Body of pancreas (tissue), 4 donors: Measurements from ENCODE around the gene RPAIN. TPM values are rescaled to one million over a fixed set of nuclear protein-coding genes. Genes with fewer than 3 reads are reported as not detected.

ENCODE experiments used
- ATAC-seq: fragments of 150-250 bp; one replicate; pipeline ENCODE4 v1.9.1; 2016
- DNase-seq, 4 donors: peaks; one replicate each; pipeline ENCODE4 v3.0.0-alpha.2; 2019
- H3K27ac ChIP-seq, 4 donors: fragments of 200-600 bp; sonication (generic); 1 replicate in 3 of 4; 2 replicates in 1 of 4; pipeline versions ENCODE4 v1.5.1 to v1.6.1; 2016 to 2019; ENCODE audit warnings: mild to moderate bottlenecking in 1 of 4, mixed read lengths in 1 of 4, moderate library complexity in 1 of 4
- H3K27me3 ChIP-seq, 2 donors: fragments of 200-600 bp; sonication (generic); one replicate each; pipeline ENCODE4 v1.6.0; 2016; ENCODE audit warnings: mild to moderate bottlenecking in 1 of 2
- H3K36me3 ChIP-seq, 2 donors: fragments of 200-600 bp; sonication (generic); replicated peaks in 1 of 2; 2 replicates each; pipeline ENCODE4 v1.5.1; 2016; ENCODE audit warnings: low read depth in 2 of 2; ENCODE audit not compliant: insufficient read depth in 1 of 2
- H3K4me1 ChIP-seq: fragments of 200-600 bp; sonication (generic); one replicate; pipeline ENCODE4 v1.6.0; 2016
- H3K4me3 ChIP-seq, 2 donors: fragments of 200-600 bp; sonication (generic); 1 replicate in 1 of 2; 2 replicates in 1 of 2; pipeline ENCODE4 v1.5.1; 2016 to 2019
- H3K9me3 ChIP-seq, 3 donors: fragments of 200-600 bp; sonication (generic); 1 replicate in 2 of 3; 2 replicates in 1 of 3; pipeline ENCODE4 v1.5.1; 2016
- CTCF ChIP-seq, 7 experiments: fragments of 450-650 bp in 4 of 7; fragments of 200-600 bp in 3 of 7; sonication (generic) in 3 of 7; IDR thresholded peaks; one replicate each; pipeline ENCODE4 v1.5.1; 2016 to 2019; ENCODE audit warnings: antibody characterized with exemption in 7 of 7
- POLR2A ChIP-seq, 3 donors: fragments of 450-650 bp; IDR thresholded peaks; one replicate each; pipeline ENCODE4 v1.6.1; 2016; ENCODE audit warnings: antibody characterized with exemption in 3 of 3, mild to moderate bottlenecking in 2 of 3
- WGBS, 2 donors: methylation state at CpG; one replicate each; pipeline ENCODE4 v1.1.5; 2017; 5-methylcytosine and 5-hydroxymethylcytosine counted together
- intact Hi-C: fragments of 100-400 bp; cut with DNase I; formaldehyde crosslinking; loops from one replicate; pipeline ENCODE4 v1.15.1; 2023
- total RNA-seq, 2 donors: library from RNA; depleted of rRNA; stranded (reverse); fragments of >200 nt; gene quantifications; one replicate each; pipeline ENCODE4 v1.1.0, GENCODE V29; 2016

The RPAIN gene
- total RNA-seq, 2 donors from 2014 or later: 28.0 to 35.3 TPM

GRCh38 chr17:5396612-5397011, 23.4 kb upstream of the RPAIN start:
- Histone ChIP-seq H3K36me3 (peaks cover 6 to 41% of the 10 kb centered on the region in 2 donors), H3K9me3 (no peaks in the 10 kb centered on the region), H3K4me3 (no peak overlapping the region), H3K27me3 (no peaks in the 10 kb centered on the region), H3K27ac (no peak overlapping the region), H3K4me1 (no peaks in the 10 kb centered on the region)
- 91 to 94% methylated on average over 2 of the region's 2 CpGs for WGBS, 2 donors
- TF ChIP-seq POLR2A (IDR thresholded peaks at IDR 0.05) (no peak), CTCF (IDR thresholded peaks at IDR 0.05) (no peak)
- ATAC-seq (no peak), DNase-seq (no peak)
- intact Hi-C loops: no loop called here

GRCh38 chr17:5399767-5400166, 20.2 kb upstream of the RPAIN start:
- intact Hi-C loops: no loop called here
- H3K36me3 ChIP-seq: peaks cover 3 to 30% of the 10 kb centered on the region in 2 donors
- 84 to 87% methylated on average over 6 of the region's 6 CpGs for WGBS, 2 donors

GRCh38 chr17:5405400-5405799, 14.6 kb upstream of the RPAIN start:
- Histone ChIP-seq H3K36me3 (peaks cover 8 to 41% of the 10 kb centered on the region in 2 donors), H3K27ac (no peak overlapping the region), H3K9me3 (no peaks in the 10 kb centered on the region), H3K4me3 (no peak overlapping the region), H3K4me1 (no peaks in the 10 kb centered on the region), H3K27me3 (no peaks in the 10 kb centered on the region)
- intact Hi-C loops: no loop called here
- ATAC-seq (no peak), DNase-seq (no peak)
- WGBS, 2 donors: 51 to 52% methylated on average over 4 of the region's 4 CpGs
- TF ChIP-seq CTCF (IDR thresholded peaks at IDR 0.05) (no peak), POLR2A (IDR thresholded peaks at IDR 0.05) (no peak)

More at GRCh38 chr17:5399767-5400166, 20.2 kb upstream of the RPAIN start:
- Histone ChIP-seq H3K4me3 (no peak overlapping the region), H3K27ac (no peak overlapping the region), H3K9me3 (no peaks in the 10 kb centered on the region), H3K27me3 (no peaks in the 10 kb centered on the region), H3K4me1 (no peaks in the 10 kb centered on the region)
- ATAC-seq (no peak), DNase-seq (no peak)
- TF ChIP-seq CTCF (IDR thresholded peaks at IDR 0.05) (no peak), POLR2A (IDR thresholded peaks at IDR 0.05) (no peak)

GRCh38 chr17:5408186-5408585, 11.8 kb upstream of the RPAIN start:
- WGBS, 2 donors: 77 to 82% methylated on average over 5 of the region's 5 CpGs
- TF ChIP-seq CTCF (IDR thresholded peaks at IDR 0.05): no peak
- no peak for TF ChIP-seq POLR2A (IDR thresholded peaks at IDR 0.05)
- ATAC-seq (no peak), DNase-seq (no peak)
- Histone ChIP-seq H3K36me3 (peaks cover 5 to 48% of the 10 kb centered on the region in 2 donors), H3K27me3 (no peaks in the 10 kb centered on the region), H3K27ac (no peak overlapping the region), H3K9me3 (no peaks in the 10 kb centered on the region), H3K4me3 (no peak overlapping the region), H3K4me1 (no peaks in the 10 kb centered on the region)
- intact Hi-C loops: no loop called here

- Histone ChIP-seq H3K27ac (no peak overlapping the region), H3K27me3 (no peaks in the 10 kb centered on the region), H3K4me3 (no peak overlapping the region), H3K9me3 (no peaks in the 10 kb centered on the region), H3K36me3 (peaks cover 5 to 57% of the 10 kb centered on the region in 2 donors), H3K4me1 (no peaks in the 10 kb centered on the region)
- no peak for DNase-seq
- intact Hi-C loops: no loop called here
- no peak for ATAC-seq
- no peak for TF ChIP-seq POLR2A (IDR thresholded peaks at IDR 0.05)
- TF ChIP-seq CTCF (IDR thresholded peaks at IDR 0.05): no peak
- WGBS, 2 donors: 90 to 94% methylated on average over 7 of the region's 7 CpGs
Observed at GRCh38 chr17:5410594-5411272, 9.2 kb upstream of the RPAIN start.
